ENCODE results near the gene GLT6D1. TPM values are rescaled to one million over a fixed set of nuclear protein-coding genes. Genes with fewer than 3 reads are reported as not detected.
"Not testable (repeated sequence)": the region's sequence is repeated elsewhere in the genome, so short reads cannot be mapped to it uniquely, and the experiment has no call there.

Gene GLT6D1
- total RNA-seq, 4 donors from 2014 or later, result not detected

GRCh38 chr9:135641745-135642144 is 2.4 kb upstream of the GLT6D1 start:
- no peak for TF ChIP-seq EP300 (IDR thresholded peaks at IDR 0.05)
- TF ChIP-seq POLR2A (IDR thresholded peaks at IDR 0.05), result no peak
- TF ChIP-seq CTCF (IDR thresholded peaks at IDR 0.05), result no peak

GRCh38 chr9:135641047-135641446 is 1.7 kb upstream of the GLT6D1 start:
- 79 to 92% methylated on average over 7 of the region's 7 CpGs for WGBS, 2 donors
- no peak for TF ChIP-seq CTCF (IDR thresholded peaks at IDR 0.05)
- TF ChIP-seq EP300 (IDR thresholded peaks at IDR 0.05), result no peak
- no peak for TF ChIP-seq POLR2A (IDR thresholded peaks at IDR 0.05)
- Histone ChIP-seq H3K27ac (no peak overlapping the region), H3K4me1 (no peaks in the 10 kb centered on the region), H3K4me3 (no peak overlapping the region), H3K36me3 (no peaks in the 10 kb centered on the region), H3K9me3 (peaks cover 0 to 28% (median 0%) of the 10 kb centered on the region in 4 donors), H3K27me3 (no peaks in the 10 kb centered on the region)
- DNase-seq (ENCODE audit: low spot score in 2 of 2), result no peak

More at GRCh38 chr9:135641745-135642144, 2.4 kb upstream of the GLT6D1 start:
- H3K9me3 ChIP-seq, result peaks cover 0 to 34% (median 0%) of the 10 kb centered on the region in 4 donors
- H3K4me3 ChIP-seq, result no peak overlapping the region
- no peaks in the 10 kb centered on the region for H3K27me3 ChIP-seq
- no peaks in the 10 kb centered on the region for H3K4me1 ChIP-seq
- H3K36me3 ChIP-seq, result no peaks in the 10 kb centered on the region
- WGBS, 2 donors, result 59 to 60% methylated on average over 8 of the region's 8 CpGs
- DNase-seq (ENCODE audit: low spot score in 2 of 2), result no peak
- H3K27ac ChIP-seq, result no peak overlapping the region

- 85 to 92% methylated on average over 7 of the region's 7 CpGs for WGBS, 2 donors
- not testable (repeated sequence) for H3K9me3 ChIP-seq; H3K27ac ChIP-seq; H3K4me3 ChIP-seq; H3K4me1 ChIP-seq; DNase-seq (ENCODE audit: low spot score in 2 of 2); H3K27me3 ChIP-seq; H3K36me3 ChIP-seq
Measured at GRCh38 chr9:135636930-135637530, 2.3 kb downstream of the GLT6D1 start.

- Histone ChIP-seq H3K27me3 (no peaks in the 10 kb centered on the region), H3K27ac (no peak overlapping the region), H3K9me3 (peaks cover 0 to 15% (median 3%) of the 10 kb centered on the region in 4 donors), H3K4me3 (no peak overlapping the region), H3K4me1 (no peaks in the 10 kb centered on the region), H3K36me3 (no peaks in the 10 kb centered on the region)
- no peak for DNase-seq (ENCODE audit: low spot score in 2 of 2)
- TF ChIP-seq EP300 (IDR thresholded peaks at IDR 0.05) (no peak), POLR2A (IDR thresholded peaks at IDR 0.05) (no peak), CTCF (IDR thresholded peaks at IDR 0.05) (no peak)
- WGBS, 2 donors, result 82 to 85% methylated on average over 10 of the region's 10 CpGs
Measured at GRCh38 chr9:135632841-135633240, 6.5 kb downstream of the GLT6D1 start.

- 90 to 92% methylated on average over 14 of the region's 14 CpGs for WGBS, 2 donors
- H3K9me3 ChIP-seq, result peaks cover 0 to 36% (median 2%) of the 10 kb centered on the region in 4 donors
- no peaks in the 10 kb centered on the region for H3K4me1 ChIP-seq
- no peak overlapping the region for H3K27ac ChIP-seq
- H3K4me3 ChIP-seq, result no peak overlapping the region
- peaks cover 0 to 4% of the 10 kb centered on the region in 2 donors for H3K27me3 ChIP-seq
- TF ChIP-seq EP300 (IDR thresholded peaks at IDR 0.05) (no peak), POLR2A (IDR thresholded peaks at IDR 0.05) (no peak), CTCF (IDR thresholded peaks at IDR 0.05) (no peak)
- no peak for DNase-seq (ENCODE audit: low spot score in 2 of 2)
- no peaks in the 10 kb centered on the region for H3K36me3 ChIP-seq
Measured at GRCh38 chr9:135624282-135624681, 15.1 kb downstream of the GLT6D1 start.
